GM10248 (cell line): ENCODE results near the gene RAPH1.
"Not testable (repeated sequence)": the region's sequence is repeated elsewhere in the genome, so short reads cannot be mapped to it uniquely, and the experiment has no call there.

Experiments
- CTCF ChIA-PET: fragments of 300-600 bp; sonication (Branson Sonifier 250); formaldehyde crosslinking; extraction: SDS; loops from one replicate; lab custom pipeline; 2021; ENCODE audit warnings: antibody characterized with exemption; lab: Yijun Ruan, JAX
- POLR2A ChIA-PET: fragments of 350-650 bp; sonication (Branson Sonifier 250); formaldehyde crosslinking; extraction: SDS; loops from one replicate; lab custom pipeline; 2020; ENCODE audit warnings: antibody characterized with exemption; lab: Yijun Ruan, JAX
- DNase-seq: peaks from one replicate; pipeline ENCODE4 v3.0.0; 2012; ENCODE audit errors: extremely low spot score
- CTCF ChIP-seq: IDR thresholded peaks from 2 replicates; pipeline ENCODE4 v1.5.1; 2012; ENCODE audit warnings: mild to moderate bottlenecking, low read depth; ENCODE audit errors: extremely low read depth, missing control alignments, control extremely low read depth

The RAPH1 gene

GRCh38 chr2:203510941-203511305, 24.2 kb downstream of the RAPH1 start:
- CTCF ChIA-PET, result interaction anchor here (1.2 kb wide), 2 partner anchors 18 to 42 kb away, joined by 3 to 4 read pairs; no protein-coding TSS in a partner anchor
- no peak for DNase-seq
- POLR2A ChIA-PET, result no interaction called here
- TF ChIP-seq CTCF, result no peak

GRCh38 chr2:203510256-203510940, 24.7 kb downstream of the RAPH1 start:
- DNase-seq, result no peak
- no peak for TF ChIP-seq CTCF
- ChIA-PET POLR2A (no interaction called here), CTCF (interaction anchor here (1.2 kb wide), 1 partner anchor 18 kb away, joined by 4 read pairs; no protein-coding TSS in a partner anchor)

GRCh38 chr2:203503460-203503859, 31.6 kb downstream of the RAPH1 start:
- DNase-seq, POLR2A ChIA-PET, CTCF ChIA-PET: not testable (repeated sequence)

- CTCF ChIA-PET, result interaction anchor here (1.0 to 1.4 kb wide), 3 partner anchors 15 to 46 kb away, joined by 3 to 6 read pairs (median 3); no protein-coding TSS in a partner anchor
- POLR2A ChIA-PET, result no interaction called here
Observed at GRCh38 chr2:203501873-203502272, 33.2 kb downstream of the RAPH1 start.

GRCh38 chr2:203500951-203501350, 34.1 kb downstream of the RAPH1 start:
- CTCF ChIA-PET, result no interaction called here
- POLR2A ChIA-PET, result no interaction called here
- TF ChIP-seq CTCF, result no peak
- no peak for DNase-seq

More at GRCh38 chr2:203501873-203502272, 33.2 kb downstream of the RAPH1 start:
- no peak for TF ChIP-seq CTCF
- DNase-seq, result no peak

- POLR2A ChIA-PET, result no interaction called here
Observed at GRCh38 chr2:203500297-203500696, 34.8 kb downstream of the RAPH1 start.

More at GRCh38 chr2:203500297-203500696, 34.8 kb downstream of the RAPH1 start:
- DNase-seq, result no peak
- CTCF ChIA-PET, result no interaction called here
- TF ChIP-seq CTCF, result no peak
